ENCODE data around the gene AK1. TPM values are rescaled to one million over a fixed set of nuclear protein-coding genes. Genes with fewer than 3 reads are reported as not detected.

Gene AK1
- total RNA-seq, 1 experiment from 2014 or later, result 31.6 TPM

- Histone ChIP-seq H4K20me1 (ENCODE audit: control insufficient read depth, insufficient read depth, insufficient read length) (no peaks in the 10 kb centered on the region), H3K9ac (ENCODE audit: extremely low read depth, insufficient read length, low read length) (no peak overlapping the region), H3K23me2 (ENCODE audit: insufficient read length, low read depth, low read length, poor library complexity, severe bottlenecking) (peaks cover 12% of the 10 kb centered on the region), H3K79me2 (ENCODE audit: insufficient read depth, low read length) (no peaks in the 10 kb centered on the region), H2BK5ac (ENCODE audit: insufficient read length, low read length) (no peak overlapping the region), H3T11ph (ENCODE audit: low read length) (no peak overlapping the region), H3K9me3 (ENCODE audit: control insufficient read depth, low read depth, low read length) (no peaks in the 10 kb centered on the region), H3K18ac (ENCODE audit: insufficient read length, low read depth, low read length) (no peak overlapping the region), H3K14ac (ENCODE audit: insufficient read depth, low read length) (no peak overlapping the region; the same call in 1 of the 2 replicates), H2BK120ac (ENCODE audit: low read depth, low read length, poor library complexity, severe bottlenecking) (no peak overlapping the region), H3K4me1 (ENCODE audit: insufficient read depth, low read length) (no peaks in the 10 kb centered on the region), H3K23ac (ENCODE audit: insufficient read length, low read depth, low read length) (no peak overlapping the region), H3K4me2 (ENCODE audit: insufficient read depth, insufficient read length, low read length) (no peak overlapping the region), H4K91ac (ENCODE audit: insufficient read length, low read depth, low read length) (no peak overlapping the region), H4K8ac (replicated peaks; ENCODE audit: insufficient read length, low read depth, low read length) (no peak overlapping the region), H4K5ac (ENCODE audit: insufficient read length, low read depth, low read length) (no peak overlapping the region), H3K56ac (ENCODE audit: insufficient read length, low read depth, low read length) (no peak overlapping the region), H3K27ac (ENCODE audit: insufficient read length, low read depth, low read length) (no peak overlapping the region), H2BK12ac (ENCODE audit: insufficient read length, low read depth, low read length) (no peak overlapping the region), H2BK20ac (ENCODE audit: low read depth, low read length, poor library complexity, severe bottlenecking) (no peak overlapping the region), H2BK15ac (ENCODE audit: low read depth, low read length) (no peak overlapping the region), H2AK5ac (ENCODE audit: insufficient read length, low read length) (no peak overlapping the region), H2AFZ (ENCODE audit: low read length) (no peak overlapping the region), H3K79me1 (ENCODE audit: insufficient read depth, low read depth, low read length, poor library complexity, severe bottlenecking) (no peaks in the 10 kb centered on the region), H3K27me3 (ENCODE audit: insufficient read depth, low read length) (no peaks in the 10 kb centered on the region), H3K4ac (ENCODE audit: low read depth, low read length) (no peak overlapping the region)
- no peaks in the 10 kb centered on the region for H3K9me3 Mint-ChIP-seq
- DNase-seq, result no peak
- no peak overlapping the region for H3K4me3 Mint-ChIP-seq
- peaks cover 2 to 15% of the 10 kb centered on the region in 2 experiments; a peak in 3 of 4 replicates for H3K4me1 Mint-ChIP-seq
- no peak overlapping the region; a peak in 1 of 7 replicates for H3K27ac Mint-ChIP-seq
- peaks cover 0 to 6% (median 0%) of the 10 kb centered on the region in 3 experiments; a peak in 3 of 7 replicates for H3K36me3 Mint-ChIP-seq (ENCODE audit: insufficient read depth in 1 of 3, low read depth in 3 of 3)
- no peak for TF ChIP-seq CTCF (conservative IDR thresholded peaks at IDR 0.05)
- H3K27me3 Mint-ChIP-seq (ENCODE audit: low read depth), result no peaks in the 10 kb centered on the region
- no CpG with 5 or more reads among the region's 19 CpGs for WGBS (ENCODE audit: extremely low coverage, insufficient read length, low lambda C conversion rate)
These were observed 2.9 kb downstream of the AK1 start for GRCh38 chr9:127874301-127875221.

All from H9 (cell line).